Right lobe of liver (tissue), 4 donors: Measurements from ENCODE around the gene PTPRCAP.

Source experiments
- CTCF ChIP-seq, 4 donors: fragments of 200-600 bp in 3 of 4; fragments of 450-650 bp in 1 of 4; IDR thresholded peaks; one replicate each; pipeline versions ENCODE4 v1.5.1 to v1.8.0; 2016 to 2022; ENCODE audit warnings: antibody characterized with exemption in 4 of 4, mild to moderate bottlenecking in 2 of 4
- POLR2A ChIP-seq: fragments of 450-650 bp; IDR thresholded peaks from one replicate; pipeline ENCODE4 v1.6.1; 2017; ENCODE audit warnings: antibody characterized with exemption, mild to moderate bottlenecking
- donor health status: DM: no; HTN: no; CAD: no.
- donor health status: DM: no; HTN: no; CAD: no.
- donor health status: DM: no; HTN: yes; CAD: no.

- TF ChIP-seq CTCF (IDR thresholded peaks at IDR 0.05), result no peak
- TF ChIP-seq POLR2A, result no peak
Measured at GRCh38 chr11:67445515-67445914, 8.0 kb upstream of the PTPRCAP start.
